HuH-7.5 (cell line): ENCODE results near the gene DCTN2.
"Not testable (repeated sequence)": the region's sequence is repeated elsewhere in the genome, so short reads cannot be mapped to it uniquely, and the experiment has no call there.

ENCODE experiments used
- DNase-seq: peaks from one replicate; pipeline ENCODE4 v3.0.0; 2011; ENCODE audit warnings: low spot score

DCTN2 gene

GRCh38 chr12:57527184-57527583 lies 19.8 kb downstream of the DCTN2 start:
- no peak for DNase-seq

GRCh38 chr12:57526477-57527126 lies 20.4 kb downstream of the DCTN2 start:
- no peak for DNase-seq

GRCh38 chr12:57525615-57526383 lies 21.2 kb downstream of the DCTN2 start:
- DNase-seq, result no peak

- DNase-seq, result no peak
Observed at GRCh38 chr12:57524814-57525614, 22.0 kb downstream of the DCTN2 start.

- DNase-seq, result no peak
Observed at GRCh38 chr12:57523706-57524614, 23.0 kb downstream of the DCTN2 start.

GRCh38 chr12:57522887-57523705 lies 23.9 kb downstream of the DCTN2 start:
- DNase-seq, result no peak

GRCh38 chr12:57522011-57522886 lies 24.7 kb downstream of the DCTN2 start, which contains the start of gene MBD6:
TSS of gene MBD6 (plus strand) at chr12:57522824. CDS start at chr12:57524304, 1,480 bp downstream.
- DNase-seq, result peak; percentile 97

- peak; percentile 43 for DNase-seq
Observed at GRCh38 chr12:57521525-57522010, 25.4 kb downstream of the DCTN2 start.

- peak; percentile 90 for DNase-seq
Observed at GRCh38 chr12:57520053-57520818, 26.8 kb downstream of the DCTN2 start, which contains the start of gene DDIT3. TSS of gene DDIT3 (minus strand) at chr12:57520514. CDS start at chr12:57517406, 3,108 bp downstream.

- DNase-seq, result no peak
Observed at GRCh38 chr12:57519796-57520052, 27.3 kb downstream of the DCTN2 start.

- peak; percentile 49 for DNase-seq
Observed at GRCh38 chr12:57518920-57519795, 27.8 kb downstream of the DCTN2 start.

GRCh38 chr12:57518176-57518919 lies 28.6 kb downstream of the DCTN2 start:
- DNase-seq, result no peak

- not testable (repeated sequence) for DNase-seq
Observed at GRCh38 chr12:57517718-57518117, 29.3 kb downstream of the DCTN2 start.

GRCh38 chr12:57517187-57517586 lies 29.8 kb downstream of the DCTN2 start:
- DNase-seq, result no peak

GRCh38 chr12:57516617-57517153 lies 30.3 kb downstream of the DCTN2 start:
- DNase-seq, result no peak

- no peak for DNase-seq
Observed at GRCh38 chr12:57515934-57516541, 31.0 kb downstream of the DCTN2 start.
